Measurements from ENCODE around the gene CNTNAP2.

- TF ChIP-seq CTCF (IDR thresholded peaks at IDR 0.05; ENCODE audit: borderline replicate concordance, extremely low read depth, low read length, poor library complexity, severe bottlenecking) (no peak), EZH2 (IDR thresholded peaks at IDR 0.05; ENCODE audit: borderline replicate concordance, low read depth, low read length, severe bottlenecking) (no peak)
Measured at GRCh38 chr7:148149730-148150129, 2033.1 kb downstream of the CNTNAP2 start.
